ENCODE measurements around the gene GRIK4.

GRIK4 gene

GRCh38 chr11:120929664-120930154 lies 418.2 kb downstream of the GRIK4 start:
- TF ChIP-seq CTCF (IDR thresholded peaks at IDR 0.05; ENCODE audit: insufficient read depth, low read length, missing control alignments) = peak; percentile 52
- no peak overlapping the region for H3K4me3 ChIP-seq (ENCODE audit: low read depth, low read length)
- DNase-seq (ENCODE audit: low read depth, low spot score) = no peak
- CTCF ChIA-PET = interaction anchor here (0.6 to 1.5 kb wide), 9 partner anchors 9 to 418 kb away, joined by 3 to 6 read pairs (median 3); partner anchors contain the start of gene GRIK4
- POLR2A ChIA-PET = no interaction called here

- DNase-seq (ENCODE audit: low read depth, low spot score) = no peak
- POLR2A ChIA-PET = no interaction called here
- no peak overlapping the region for H3K4me3 ChIP-seq (ENCODE audit: low read depth, low read length)
- TF ChIP-seq CTCF (IDR thresholded peaks at IDR 0.05; ENCODE audit: insufficient read depth, low read length, missing control alignments) = no peak
- CTCF ChIA-PET = interaction anchor here (1.5 to 2.7 kb wide), 2 partner anchors 263 to 420 kb away, joined by 3 to 7 read pairs; partner anchors contain the start of gene GRIK4
These were observed 419.7 kb downstream of the GRIK4 start for GRCh38 chr11:120931057-120931779.

- POLR2A ChIA-PET = no interaction called here
- no peak overlapping the region for H3K4me3 ChIP-seq (ENCODE audit: low read depth, low read length)
- CTCF ChIA-PET = interaction anchor here (2.7 kb wide), 1 partner anchor 262 kb away, joined by 7 read pairs; no protein-coding TSS in a partner anchor
- DNase-seq (ENCODE audit: low read depth, low spot score) = no peak
- no peak for TF ChIP-seq CTCF (IDR thresholded peaks at IDR 0.05; ENCODE audit: insufficient read depth, low read length, missing control alignments)
These were observed 420.9 kb downstream of the GRIK4 start for GRCh38 chr11:120932305-120932915.

- DNase-seq (ENCODE audit: low read depth, low spot score) = no peak
- ChIA-PET CTCF (interaction anchor here (1.1 to 1.7 kb wide), 2 partner anchors 15 to 426 kb away, joined by 3 read pairs; no protein-coding TSS in a partner anchor), POLR2A (interaction anchor here (0.6 kb wide), 1 partner anchor 45 kb away, joined by 3 read pairs; no protein-coding TSS in a partner anchor)
- TF ChIP-seq CTCF (IDR thresholded peaks at IDR 0.05; ENCODE audit: insufficient read depth, low read length, missing control alignments) = no peak
- no peak overlapping the region for H3K4me3 ChIP-seq (ENCODE audit: low read depth, low read length)
These were observed 424.8 kb downstream of the GRIK4 start for GRCh38 chr11:120936356-120936755.

GRCh38 chr11:120937501-120937900 lies 426.0 kb downstream of the GRIK4 start:
- DNase-seq (ENCODE audit: low read depth, low spot score) = no peak
- no peak for TF ChIP-seq CTCF (IDR thresholded peaks at IDR 0.05; ENCODE audit: insufficient read depth, low read length, missing control alignments)
- CTCF ChIA-PET = interaction anchor here (1.7 kb wide), 1 partner anchor 13 kb away, joined by 4 read pairs; no protein-coding TSS in a partner anchor
- no peak overlapping the region for H3K4me3 ChIP-seq (ENCODE audit: low read depth, low read length)
- POLR2A ChIA-PET = no interaction called here

- ChIA-PET CTCF (interaction anchor here (1.7 to 2.0 kb wide), 2 partner anchors 9 to 12 kb away, joined by 4 to 6 read pairs; no protein-coding TSS in a partner anchor), POLR2A (no interaction called here)
- TF ChIP-seq CTCF (IDR thresholded peaks at IDR 0.05; ENCODE audit: insufficient read depth, low read length, missing control alignments) = no peak
- no peak overlapping the region for H3K4me3 ChIP-seq (ENCODE audit: low read depth, low read length)
- no peak for DNase-seq (ENCODE audit: low read depth, low spot score)
These were observed 426.7 kb downstream of the GRIK4 start for GRCh38 chr11:120938260-120938659.

Measured in AG04449 (cell line).